Medulla oblongata (tissue), 1 donor: ENCODE results near the gene DENND1B.
"Not testable (repeated sequence)": the region's sequence is repeated elsewhere in the genome, so short reads cannot be mapped to it uniquely, and the experiment has no call there.

Source experiments
- DNase-seq: peaks from one replicate; pipeline ENCODE4 v3.0.0-alpha.2; 2015; ENCODE audit errors: extremely low spot score

The DENND1B gene

DNA sequence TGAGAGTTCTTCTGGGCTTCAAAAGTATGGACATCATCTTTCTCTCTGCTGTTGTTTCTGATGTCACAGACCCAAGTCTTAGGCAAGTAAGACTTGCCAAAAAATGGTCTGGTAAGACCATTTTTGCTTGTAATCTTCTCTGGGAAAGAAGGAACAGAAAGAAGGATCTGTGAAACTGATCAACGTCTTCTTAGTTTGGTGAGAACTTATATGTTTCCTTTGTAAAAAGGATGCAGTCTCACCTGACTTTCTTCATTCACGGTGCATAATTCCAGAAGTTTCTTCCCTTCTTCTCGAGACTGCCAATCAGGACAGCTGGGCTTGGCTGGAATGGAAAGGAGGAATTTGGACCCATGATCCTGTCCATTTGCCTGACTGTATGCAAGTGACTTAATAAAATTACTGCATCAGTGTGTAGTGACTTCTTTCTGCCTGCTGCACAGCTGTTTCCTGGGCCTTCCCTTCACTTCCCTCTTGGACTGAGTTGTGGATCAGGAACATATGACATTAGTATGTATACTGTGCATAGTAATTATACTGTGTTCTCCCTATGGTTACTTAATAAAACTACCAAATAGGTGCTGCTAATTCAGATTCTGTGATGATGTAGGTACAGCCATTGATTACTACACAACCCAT is 7.6 kb upstream of the DENND1B start:
- no peak for DNase-seq

DNA sequence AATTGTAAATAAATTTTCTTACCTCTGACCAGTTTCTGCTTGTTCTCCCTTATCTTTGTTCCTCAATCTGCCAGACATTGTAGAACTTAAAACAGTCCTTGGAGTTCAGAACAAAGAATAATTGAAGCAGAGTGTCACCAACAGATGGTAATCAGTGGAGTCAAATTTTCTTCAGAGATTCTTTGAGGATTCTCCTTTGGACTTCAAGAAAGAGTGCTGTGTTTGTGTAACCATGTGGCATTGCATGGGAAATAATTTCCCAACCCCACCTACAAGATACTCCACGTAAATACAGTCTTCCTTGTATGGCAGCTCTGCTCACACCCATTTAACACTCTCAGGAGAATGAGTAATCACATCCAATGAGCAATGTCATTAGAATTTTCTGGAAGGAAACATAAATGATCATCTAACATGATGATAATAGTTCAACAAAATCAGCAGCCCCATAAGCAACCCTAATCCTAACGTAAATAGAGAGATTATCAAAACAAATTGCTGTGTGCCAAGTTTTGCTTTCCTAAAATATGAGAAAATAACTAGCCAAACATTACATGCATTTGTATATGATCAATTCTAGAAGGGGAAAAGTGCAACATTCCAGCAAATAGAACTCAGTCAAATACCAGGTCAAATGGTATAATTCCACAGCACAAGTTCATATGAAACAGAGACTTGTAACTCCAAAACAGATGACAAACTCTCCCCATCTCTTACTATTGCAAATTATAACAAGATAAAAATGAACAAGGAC is 6.9 kb upstream of the DENND1B start:
- DNase-seq, result no peak

DNA sequence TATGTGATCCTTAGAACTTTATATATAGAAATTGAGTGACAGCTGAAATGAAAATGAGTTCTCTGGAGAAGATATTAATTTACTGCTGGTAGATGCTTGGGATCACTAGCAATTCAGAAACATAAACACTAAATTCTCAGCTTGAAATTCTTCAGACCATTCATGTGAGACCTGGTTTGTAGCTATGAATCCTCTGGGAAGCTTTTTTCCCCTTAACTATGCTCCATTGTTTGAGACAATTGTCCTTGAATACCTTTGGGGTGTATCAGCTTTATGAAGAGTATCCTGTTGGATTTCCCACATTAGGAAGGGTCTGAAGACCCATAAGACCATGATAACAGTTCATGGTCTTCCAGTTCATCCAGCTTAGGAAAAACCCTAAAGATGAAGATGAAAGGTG is 4.6 kb upstream of the DENND1B start:
- DNase-seq, result no peak

DNA sequence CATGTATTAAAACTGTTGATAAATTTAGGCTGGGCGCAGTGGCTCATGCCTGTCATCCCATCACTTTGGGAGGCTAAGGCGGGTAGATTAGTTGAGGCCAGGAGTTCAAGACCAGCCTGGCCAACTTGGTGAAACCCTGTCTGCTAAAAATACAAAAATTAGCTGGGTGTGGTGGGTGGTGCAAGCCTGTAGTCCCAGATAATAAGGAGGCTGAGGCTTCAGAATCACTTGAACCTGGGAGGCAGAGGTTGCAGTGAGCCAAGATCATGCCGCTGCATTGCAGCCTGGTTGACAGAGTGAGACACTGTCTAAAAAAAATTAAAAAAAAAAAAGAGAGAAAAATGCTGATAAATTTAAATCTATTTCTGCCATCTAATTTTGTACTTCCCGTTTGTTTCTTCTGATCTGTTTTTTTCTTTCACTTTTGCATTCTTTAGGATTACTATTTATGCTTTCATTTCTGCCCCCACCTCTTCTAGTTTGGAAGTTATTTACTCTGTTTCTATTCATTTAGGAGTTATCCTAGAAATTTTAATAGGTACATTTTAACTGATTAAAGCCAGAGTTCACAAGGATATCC is 3.2 kb upstream of the DENND1B start:
- DNase-seq, result no peak

DNA sequence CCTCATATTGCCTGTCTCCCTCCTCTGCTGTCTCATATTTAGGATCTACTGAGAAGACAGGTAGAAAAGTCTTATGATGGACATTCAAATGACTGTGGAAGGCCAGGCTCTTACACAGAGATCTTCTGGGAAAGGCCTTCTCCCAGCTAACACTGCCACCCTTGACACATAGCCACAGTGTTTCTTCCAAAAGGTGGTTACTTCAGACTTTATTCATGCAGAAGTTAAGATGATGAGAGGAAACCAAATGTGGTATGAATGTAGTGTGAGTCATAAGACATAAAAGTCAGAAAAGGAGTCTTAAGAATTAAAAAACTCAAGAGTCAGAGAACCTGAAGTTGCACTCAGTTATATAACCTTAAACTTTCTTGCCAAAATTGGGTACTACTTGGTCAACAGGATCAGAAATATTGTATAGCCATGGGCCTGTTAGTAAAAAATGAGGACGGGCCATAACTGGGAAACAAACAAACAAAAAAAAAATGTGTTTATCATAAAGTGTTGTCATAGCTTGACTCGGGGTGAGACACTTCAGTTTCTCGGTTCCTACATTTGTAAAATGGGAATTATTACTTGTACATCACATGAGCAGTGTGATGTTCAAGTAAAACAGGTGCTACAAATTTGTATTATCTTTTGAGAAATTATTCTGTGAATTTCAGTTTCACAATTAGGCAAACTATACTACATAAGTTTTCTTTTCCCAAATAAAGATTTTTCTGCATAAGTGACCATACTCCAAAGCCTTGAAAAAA is 1.2 kb upstream of the DENND1B start:
- no peak for DNase-seq

DNA sequence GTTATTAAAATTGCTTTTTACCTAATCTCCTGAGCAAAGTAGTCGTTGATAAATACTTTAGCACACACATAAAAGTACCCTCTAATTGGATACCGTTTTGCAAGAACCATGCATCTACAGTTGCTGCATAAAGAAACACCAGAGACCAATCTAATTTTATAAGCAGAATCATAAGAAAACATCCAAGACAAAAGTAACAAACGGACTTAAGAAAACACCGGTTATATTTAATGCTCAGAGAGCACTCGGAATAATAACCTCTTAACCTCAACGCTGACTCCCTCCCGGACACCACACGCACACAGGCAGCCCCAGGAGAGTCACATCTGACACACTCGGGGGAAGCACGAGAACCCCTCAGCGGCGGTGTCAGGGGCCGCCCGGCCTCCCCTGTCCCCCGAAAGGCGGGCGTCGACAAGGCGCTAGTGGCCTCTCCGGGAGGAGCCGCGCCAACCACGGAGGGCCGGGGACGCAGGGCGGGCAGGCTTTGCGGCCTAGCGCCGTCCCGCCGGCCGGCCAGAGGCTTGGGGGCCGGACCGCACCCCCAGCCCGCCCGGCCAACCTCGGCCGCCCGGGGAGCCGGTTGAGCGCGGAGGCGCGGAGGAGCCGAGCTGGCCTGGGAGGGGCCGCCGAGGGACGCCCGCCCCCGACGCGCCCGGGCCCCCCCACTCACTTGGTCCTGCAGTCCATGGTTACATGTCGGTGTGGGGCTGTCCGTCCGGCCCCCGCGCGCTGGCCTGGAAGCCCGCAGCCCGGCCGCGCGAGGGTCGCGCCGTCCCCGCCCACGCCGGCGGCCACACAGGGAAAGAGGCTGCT is 606 bp downstream of the DENND1B start:
- DNase-seq, result no peak

DNA sequence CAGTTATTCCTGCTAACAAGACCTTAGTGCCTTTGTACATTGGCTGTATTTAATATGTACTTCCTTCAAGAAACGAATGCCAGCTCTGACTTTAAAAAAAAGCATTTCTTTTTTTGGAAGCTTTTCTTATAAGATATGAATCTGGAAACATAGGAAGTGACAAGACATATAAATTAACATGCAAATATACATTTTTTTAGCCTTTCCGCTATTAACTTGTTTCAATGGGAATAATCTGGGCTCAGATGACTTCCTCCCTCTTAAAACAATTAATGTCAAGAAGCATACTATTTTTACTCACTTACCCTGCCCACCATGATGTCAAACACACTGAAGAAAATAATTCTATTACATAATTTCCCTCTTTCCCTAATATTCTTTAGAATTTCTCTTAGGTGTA is 1.4 kb downstream of the DENND1B start:
- no peak for DNase-seq

DNA sequence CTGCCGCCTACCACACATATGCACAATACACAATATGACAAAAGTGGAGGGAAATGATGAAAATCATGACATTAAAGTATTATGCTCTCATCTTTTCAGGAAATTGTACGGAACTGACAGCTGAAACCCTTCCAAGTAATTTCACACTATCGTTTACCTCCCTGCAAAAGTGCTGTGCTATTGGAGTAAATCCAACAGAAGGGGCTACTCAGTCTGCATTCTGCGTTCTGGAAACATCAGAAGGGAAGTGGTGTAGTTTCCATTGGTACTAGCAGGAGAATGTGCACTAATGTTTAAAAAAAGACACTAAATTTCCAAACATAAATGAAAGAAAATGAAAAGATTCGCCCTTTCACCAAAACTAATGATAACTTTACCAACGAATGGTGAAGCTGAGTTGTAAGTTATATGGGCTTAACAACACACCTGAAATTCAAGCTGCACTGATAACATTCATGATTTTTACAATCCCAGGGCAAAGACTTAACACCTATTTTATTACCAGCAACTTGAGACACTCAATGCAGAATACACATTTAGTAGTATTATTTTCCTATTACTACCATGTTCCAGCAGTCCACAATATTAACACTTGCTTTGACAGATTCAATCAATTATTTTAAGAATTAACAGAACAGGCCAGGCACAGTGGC is 3.2 kb downstream of the DENND1B start:
- no peak for DNase-seq

DNA sequence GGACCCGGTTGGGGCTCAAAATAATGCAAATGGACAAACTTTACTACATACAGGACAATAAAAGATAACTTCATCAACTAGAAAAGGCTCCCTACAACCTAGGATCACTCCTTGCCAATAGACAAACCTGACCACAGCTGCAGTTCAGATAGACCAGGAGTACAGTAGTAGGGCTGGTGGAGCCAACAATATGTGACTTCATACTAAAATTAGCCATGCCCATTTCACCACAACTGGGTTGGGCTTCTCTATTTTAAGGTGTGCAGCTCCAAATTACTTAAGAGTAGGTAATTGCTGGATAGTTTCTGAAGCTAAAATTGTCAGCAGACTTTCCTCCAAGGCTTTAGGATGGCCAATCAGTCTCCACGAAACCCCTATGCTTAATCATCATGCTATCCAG is 3.9 kb downstream of the DENND1B start:
- DNase-seq, result no peak

DNA sequence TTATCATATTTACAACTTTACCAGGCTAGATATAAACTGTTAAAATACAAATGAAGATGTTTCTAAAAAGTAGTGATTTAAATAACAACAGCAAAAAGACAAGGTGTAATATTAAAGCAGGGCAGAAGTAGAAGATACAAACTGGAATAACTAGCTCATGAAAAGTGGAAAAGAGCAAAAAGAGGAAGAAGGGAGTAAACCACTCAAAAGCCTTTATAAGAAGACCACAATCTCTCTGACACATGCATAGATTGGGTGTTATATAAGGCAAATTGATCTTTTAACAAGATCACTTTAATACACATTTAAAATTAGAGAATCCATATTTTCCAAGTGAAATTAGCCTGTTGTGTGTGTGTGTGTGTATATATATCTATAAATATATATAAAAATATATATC is 5.0 kb downstream of the DENND1B start:
- DNase-seq, result no peak

DNA sequence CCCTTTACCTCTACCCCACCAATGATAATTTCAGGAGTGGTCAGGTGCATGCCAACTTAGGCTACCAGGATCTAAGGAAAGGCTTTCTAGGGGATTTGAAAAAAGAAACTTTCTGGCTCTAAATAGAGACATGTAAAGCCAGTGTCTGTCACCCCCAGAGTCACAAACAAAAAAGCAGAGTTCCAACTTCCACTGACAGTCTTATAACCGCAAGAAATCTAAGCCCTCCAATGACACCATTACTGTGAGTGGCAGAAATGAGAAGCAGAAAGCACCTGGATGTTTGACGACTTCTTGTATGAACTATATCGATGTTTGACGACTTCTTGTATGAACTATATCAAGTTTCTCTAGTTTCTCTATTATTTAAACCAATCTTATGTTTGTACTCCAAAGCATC is 6.0 kb downstream of the DENND1B start:
- no peak for DNase-seq

DNA sequence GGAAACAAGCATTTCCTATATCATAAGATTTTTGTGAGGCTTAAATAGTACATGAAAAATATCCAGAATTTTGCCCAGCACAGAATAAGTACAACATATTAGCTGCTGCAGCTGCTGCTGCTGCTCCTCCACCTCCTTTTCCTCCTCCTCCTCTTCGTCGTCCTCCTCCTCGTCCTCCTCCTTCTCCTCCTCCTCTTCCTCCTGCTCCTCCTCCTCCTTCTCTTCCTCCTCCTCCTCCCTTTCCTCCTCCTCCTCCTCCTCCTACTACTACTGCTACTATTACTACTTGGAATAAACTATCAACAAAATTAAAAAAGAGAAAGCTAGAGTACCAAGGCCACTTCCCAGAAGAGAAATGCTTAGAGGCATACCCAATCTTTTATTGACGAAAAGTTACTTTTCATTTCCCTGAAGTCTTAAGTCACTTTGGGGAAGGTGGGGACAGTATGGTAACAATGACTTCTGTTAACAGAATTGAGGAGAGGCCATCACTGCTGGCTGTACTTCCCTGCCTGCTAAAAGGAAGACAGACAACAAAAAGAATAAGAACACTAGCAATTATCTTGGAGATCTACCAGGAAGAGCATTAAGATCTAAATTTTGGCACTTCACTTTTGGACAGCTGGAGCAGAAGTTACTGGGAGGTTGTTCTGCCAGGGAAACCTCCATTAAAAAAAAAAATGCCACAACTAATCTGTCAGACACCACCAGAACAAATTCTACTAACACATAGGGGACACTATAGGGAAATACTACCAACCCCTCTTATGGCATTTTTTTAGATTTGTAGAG is 7.1 kb downstream of the DENND1B start:
- no peak for DNase-seq

DNA sequence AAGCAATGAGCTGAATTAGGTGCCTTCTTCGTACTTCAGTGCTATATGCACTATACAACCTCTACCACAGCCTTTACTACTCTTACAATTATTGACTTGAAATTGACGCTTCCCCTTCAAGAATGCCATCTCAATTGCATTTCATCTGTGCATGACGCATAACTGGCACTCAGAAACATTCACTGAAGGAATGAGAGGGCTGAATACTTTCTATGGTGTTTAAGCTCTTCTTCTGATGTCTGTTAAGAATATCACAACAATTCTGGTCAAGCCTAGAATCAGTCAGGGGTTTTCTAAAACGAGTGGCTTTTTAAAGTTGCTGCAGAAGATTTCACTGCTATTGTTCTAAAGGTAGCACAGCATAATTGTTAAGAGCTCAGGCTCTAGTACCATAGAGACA is 11.5 kb downstream of the DENND1B start:
- no peak for DNase-seq

DNA sequence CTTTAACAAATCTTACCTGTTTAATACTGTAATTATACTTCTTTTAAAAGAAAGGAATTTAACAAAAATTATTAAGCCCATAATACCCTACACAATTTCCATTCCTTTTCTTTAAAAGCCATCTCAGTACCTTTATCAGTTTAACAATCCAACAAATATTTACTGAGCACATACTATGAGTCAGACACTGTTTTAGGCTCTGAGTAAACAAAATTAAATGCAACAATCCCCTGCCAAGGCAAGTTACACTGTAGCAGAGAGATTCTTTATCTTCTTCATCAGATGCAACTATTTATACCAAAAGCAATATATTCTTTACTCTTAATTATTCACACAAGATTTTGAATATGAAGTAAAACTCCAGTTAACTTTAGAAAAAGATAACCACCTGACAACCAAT is 12.0 kb downstream of the DENND1B start:
- no peak for DNase-seq

DNA sequence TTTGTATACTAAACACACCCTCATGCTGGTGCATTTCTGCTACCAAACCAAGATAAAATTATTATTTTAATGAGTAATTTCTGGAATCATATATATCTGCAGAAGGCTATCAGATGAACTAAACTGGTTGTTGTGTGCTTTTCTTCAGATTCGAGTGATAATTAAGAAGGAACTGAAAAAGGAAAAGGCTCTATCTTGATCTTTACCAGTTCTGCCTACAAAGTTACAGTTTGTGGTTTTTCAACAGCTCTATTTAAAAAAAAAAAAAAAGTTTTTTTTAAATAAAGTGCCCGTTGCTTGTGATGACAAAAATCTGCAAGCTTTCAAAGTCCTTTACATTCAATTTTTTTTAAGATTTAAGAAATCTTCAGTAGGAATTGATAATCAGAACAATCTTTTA is 13.6 kb downstream of the DENND1B start:
- no peak for DNase-seq

DNA sequence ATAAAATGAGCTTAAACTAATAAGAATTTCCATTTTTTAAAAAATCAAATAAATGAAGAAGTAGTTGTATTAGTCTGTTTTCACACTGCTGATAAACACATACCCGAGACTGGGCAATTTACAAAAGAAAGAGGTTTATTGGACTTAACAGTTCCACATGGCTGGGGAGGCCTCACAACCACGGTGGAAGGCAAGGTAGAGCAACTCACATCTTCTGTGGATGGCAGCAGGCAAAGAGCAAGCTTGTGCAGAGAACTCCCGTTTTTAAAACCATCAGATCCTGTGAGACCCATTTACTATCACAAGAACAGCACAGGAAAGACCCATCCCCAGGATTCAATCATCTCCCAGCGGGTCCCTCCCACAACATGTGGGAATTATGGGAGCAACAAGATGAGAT is 19.7 kb downstream of the DENND1B start:
- not testable (repeated sequence) for DNase-seq

DNA sequence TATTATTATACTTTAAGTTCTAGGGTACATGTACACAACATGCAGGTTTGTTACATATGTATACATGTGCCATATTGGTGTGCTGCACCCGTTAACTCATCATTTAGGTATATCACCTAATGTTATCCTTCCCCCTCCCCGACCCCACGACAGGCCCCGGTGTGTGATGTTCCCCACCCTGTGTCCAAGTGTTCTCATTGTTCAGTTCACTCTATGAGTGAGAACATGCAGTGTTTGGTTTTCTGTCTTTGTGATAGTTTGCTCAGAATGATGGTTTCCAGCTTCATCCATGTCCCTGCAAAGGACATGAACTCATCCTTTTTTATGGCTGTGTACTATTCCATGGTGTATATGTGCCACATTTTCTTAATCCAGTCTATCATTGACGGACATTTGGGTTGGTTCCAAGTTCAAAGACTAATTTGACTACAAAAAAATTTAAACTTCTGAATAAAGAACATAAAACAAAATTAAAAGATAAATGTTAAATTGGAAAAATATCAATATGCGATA is 22.6 kb downstream of the DENND1B start:
- DNase-seq, result not testable (repeated sequence)

DNA sequence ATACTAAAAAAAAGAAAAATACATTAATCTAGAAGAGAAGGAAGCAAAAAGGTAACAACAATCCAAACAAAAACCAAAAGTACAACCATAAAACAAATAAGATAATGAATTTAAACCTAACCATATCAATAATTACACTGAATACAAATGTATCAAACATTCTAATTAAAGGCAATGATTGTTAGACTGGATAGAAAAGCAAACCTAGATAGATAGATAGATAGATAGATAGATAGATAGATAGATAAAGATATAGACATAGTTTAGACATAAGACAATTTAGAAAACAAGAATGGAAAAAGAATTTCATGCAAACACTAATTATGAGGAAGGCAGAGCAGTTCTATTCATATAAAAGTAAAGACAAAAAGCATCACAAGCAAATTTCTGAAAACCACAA is 24.9 kb downstream of the DENND1B start:
- no peak for DNase-seq

DNA sequence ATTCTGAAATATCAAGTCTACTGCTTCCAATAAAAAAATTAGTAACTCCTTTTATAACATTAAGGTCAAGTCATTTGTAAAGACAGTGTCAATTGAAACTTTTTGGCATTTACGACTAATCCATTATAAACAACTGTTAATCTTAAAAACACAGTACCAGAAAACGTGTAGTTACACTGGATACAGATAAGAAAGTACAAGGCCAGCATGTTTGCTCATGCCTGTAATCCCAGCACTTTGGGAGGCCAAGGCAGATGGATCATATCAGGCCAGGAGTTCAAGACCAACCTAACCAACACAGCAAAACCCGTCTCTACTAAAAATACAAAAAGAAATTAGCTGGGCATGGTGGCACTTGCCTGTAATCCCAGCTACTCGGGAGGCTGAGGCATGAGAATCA is 29.4 kb downstream of the DENND1B start:
- no peak for DNase-seq

DNA sequence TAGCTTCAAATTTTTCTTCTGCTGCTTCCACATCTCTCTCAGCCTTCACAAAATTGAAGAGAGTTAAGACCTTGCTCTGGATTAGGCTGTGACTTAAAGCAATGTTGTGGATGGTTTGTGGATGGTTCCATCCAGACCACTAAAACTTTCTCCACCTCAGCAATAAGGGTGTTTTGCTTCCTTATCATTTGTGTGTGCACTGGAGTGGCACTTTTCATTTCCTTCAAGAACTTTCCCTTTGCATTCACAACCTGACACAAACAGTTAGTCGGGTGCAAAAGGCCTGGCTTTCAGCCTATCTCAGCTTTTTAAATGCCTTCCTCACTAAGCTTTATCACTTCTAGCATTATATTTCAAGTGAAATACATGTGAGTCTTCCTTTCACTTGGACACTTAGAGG is 30.3 kb downstream of the DENND1B start:
- DNase-seq, result no peak
